ENCODE results near the gene FNDC3B. TPM values are rescaled to one million over a fixed set of nuclear protein-coding genes. Genes with fewer than 3 reads are reported as not detected.

The FNDC3B gene
- total and polyA plus RNA-seq, 9 of the 15 experiments (the other 6 are each of a cell fraction or from before 2014, with no cell fraction given) = 7.0 to 35.8 (median 16.2) TPM

DNA sequence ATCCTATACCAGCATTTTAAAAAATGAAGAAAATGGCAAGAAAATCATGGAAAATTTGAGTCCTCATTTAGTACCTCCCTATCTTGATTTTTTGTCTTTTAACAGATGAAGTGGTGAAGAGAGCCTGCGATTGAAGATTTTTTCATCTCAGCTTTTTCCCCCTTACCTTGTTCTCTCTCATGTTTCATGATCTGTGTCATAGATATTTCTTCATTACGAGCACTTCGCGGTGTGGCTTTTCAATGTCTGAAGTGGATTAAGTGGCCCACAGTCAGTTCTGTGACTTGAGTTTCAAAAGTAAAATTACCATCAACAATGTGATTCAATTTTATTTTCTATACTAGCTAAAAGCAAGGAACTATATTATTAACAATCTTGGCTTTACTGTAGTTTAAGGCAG lies 147.2 kb downstream of the FNDC3B start (continued):
- TF ChIP-seq NONO (IDR thresholded peaks at IDR 0.05; ENCODE audit: low read depth in 2 of 2, low read length in 1 of 2) (no peak), ELF4 (CRISPR knock-in tag; IDR thresholded peaks at IDR 0.05) (no peak), PHB2 (IDR thresholded peaks at IDR 0.05; ENCODE audit: low read depth) (no peak), U2AF2 (optimal IDR thresholded peaks at IDR 0.05; ENCODE audit: low read depth, low read length) (no peak), TRIM24 (IDR thresholded peaks at IDR 0.05) (no peak), ZNF584 (CRISPR knock-in tag; IDR thresholded peaks at IDR 0.05; ENCODE audit: low read depth) (no peak), ZNF121 (CRISPR knock-in tag; conservative IDR thresholded peaks at IDR 0.05) (no peak), ZNF57 (CRISPR knock-in tag; IDR thresholded peaks at IDR 0.05) (no peak)

DNA sequence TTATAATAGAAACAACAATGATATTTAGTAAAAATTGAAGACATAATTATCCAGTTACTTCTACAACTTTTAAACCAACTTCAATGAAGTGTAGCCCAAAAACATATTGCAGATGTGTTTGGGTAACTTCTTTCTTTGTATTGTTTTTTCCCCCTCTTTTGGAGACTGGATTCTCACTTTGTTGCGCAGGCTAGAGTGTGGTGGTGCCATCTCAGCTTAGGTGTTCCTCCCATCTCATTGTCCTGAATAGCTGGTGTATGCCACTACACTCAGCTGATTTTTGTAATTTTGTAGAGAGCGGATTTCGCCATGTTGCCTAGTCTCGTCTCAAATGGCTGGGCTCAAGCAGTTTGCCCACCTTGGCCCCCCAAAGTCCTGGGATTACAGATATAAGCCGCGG lies 148.1 kb downstream of the FNDC3B start:
- TF ChIP-seq, protein P1, sequence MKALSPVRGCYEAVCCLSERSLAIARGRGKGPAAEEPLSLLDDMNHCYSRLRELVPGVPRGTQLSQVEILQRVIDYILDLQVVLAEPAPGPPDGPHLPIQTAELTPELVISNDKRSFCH (CRISPR knock-in tag; IDR thresholded peaks at IDR 0.05) = no peak
- TF ChIP-seq, protein P1 (tag; IDR thresholded peaks at IDR 0.05) = no peak
- TF ChIP-seq, protein P2, sequence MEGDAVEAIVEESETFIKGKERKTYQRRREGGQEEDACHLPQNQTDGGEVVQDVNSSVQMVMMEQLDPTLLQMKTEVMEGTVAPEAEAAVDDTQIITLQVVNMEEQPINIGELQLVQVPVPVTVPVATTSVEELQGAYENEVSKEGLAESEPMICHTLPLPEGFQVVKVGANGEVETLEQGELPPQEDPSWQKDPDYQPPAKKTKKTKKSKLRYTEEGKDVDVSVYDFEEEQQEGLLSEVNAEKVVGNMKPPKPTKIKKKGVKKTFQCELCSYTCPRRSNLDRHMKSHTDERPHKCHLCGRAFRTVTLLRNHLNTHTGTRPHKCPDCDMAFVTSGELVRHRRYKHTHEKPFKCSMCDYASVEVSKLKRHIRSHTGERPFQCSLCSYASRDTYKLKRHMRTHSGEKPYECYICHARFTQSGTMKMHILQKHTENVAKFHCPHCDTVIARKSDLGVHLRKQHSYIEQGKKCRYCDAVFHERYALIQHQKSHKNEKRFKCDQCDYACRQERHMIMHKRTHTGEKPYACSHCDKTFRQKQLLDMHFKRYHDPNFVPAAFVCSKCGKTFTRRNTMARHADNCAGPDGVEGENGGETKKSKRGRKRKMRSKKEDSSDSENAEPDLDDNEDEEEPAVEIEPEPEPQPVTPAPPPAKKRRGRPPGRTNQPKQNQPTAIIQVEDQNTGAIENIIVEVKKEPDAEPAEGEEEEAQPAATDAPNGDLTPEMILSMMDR (IDR thresholded peaks at IDR 0.05 in 2 of 3, conservative IDR thresholded peaks at IDR 0.05 in 1 of 3; ENCODE audit: insufficient read depth in 2 of 3, low read depth in 1 of 3, low read length in 3 of 3) = no peak
- TF ChIP-seq, protein P3, sequence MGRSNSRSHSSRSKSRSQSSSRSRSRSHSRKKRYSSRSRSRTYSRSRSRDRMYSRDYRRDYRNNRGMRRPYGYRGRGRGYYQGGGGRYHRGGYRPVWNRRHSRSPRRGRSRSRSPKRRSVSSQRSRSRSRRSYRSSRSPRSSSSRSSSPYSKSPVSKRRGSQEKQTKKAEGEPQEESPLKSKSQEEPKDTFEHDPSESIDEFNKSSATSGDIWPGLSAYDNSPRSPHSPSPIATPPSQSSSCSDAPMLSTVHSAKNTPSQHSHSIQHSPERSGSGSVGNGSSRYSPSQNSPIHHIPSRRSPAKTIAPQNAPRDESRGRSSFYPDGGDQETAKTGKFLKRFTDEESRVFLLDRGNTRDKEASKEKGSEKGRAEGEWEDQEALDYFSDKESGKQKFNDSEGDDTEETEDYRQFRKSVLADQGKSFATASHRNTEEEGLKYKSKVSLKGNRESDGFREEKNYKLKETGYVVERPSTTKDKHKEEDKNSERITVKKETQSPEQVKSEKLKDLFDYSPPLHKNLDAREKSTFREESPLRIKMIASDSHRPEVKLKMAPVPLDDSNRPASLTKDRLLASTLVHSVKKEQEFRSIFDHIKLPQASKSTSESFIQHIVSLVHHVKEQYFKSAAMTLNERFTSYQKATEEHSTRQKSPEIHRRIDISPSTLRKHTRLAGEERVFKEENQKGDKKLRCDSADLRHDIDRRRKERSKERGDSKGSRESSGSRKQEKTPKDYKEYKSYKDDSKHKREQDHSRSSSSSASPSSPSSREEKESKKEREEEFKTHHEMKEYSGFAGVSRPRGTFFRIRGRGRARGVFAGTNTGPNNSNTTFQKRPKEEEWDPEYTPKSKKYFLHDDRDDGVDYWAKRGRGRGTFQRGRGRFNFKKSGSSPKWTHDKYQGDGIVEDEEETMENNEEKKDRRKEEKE (IDR thresholded peaks at IDR 0.05; ENCODE audit: borderline replicate concordance in 1 of 2, control insufficient read depth in 1 of 2, low read depth in 2 of 2, low read length in 1 of 2) = no peak
- no peak for TF ChIP-seq SIRT6 (IDR thresholded peaks at IDR 0.05; ENCODE audit: low read depth, low read length)
- no peak for TF ChIP-seq ZNF274 (IDR thresholded peaks at IDR 0.05; ENCODE audit: borderline replicate concordance, low read depth, low read length)
- TF ChIP-seq, protein P4, sequence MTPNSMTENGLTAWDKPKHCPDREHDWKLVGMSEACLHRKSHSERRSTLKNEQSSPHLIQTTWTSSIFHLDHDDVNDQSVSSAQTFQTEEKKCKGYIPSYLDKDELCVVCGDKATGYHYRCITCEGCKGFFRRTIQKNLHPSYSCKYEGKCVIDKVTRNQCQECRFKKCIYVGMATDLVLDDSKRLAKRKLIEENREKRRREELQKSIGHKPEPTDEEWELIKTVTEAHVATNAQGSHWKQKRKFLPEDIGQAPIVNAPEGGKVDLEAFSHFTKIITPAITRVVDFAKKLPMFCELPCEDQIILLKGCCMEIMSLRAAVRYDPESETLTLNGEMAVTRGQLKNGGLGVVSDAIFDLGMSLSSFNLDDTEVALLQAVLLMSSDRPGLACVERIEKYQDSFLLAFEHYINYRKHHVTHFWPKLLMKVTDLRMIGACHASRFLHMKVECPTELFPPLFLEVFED (CRISPR knock-in tag; conservative IDR thresholded peaks at IDR 0.05) = no peak
- no peak overlapping the region for H3K4me3 ChIP-seq
- H4K20me1 ChIP-seq (replicated peaks; ENCODE audit: control insufficient read depth, insufficient read depth, low read length) = no peaks in the 10 kb centered on the region
- no TSS peak for BruUV-seq (replicated peaks)
- intact Hi-C loops (cut with micrococcal nuclease) = no loop called here
- in situ Hi-C loops (cut with MboI) = no loop called here
- H3K27me3 ChIP-seq (ENCODE audit: control insufficient read depth in 2 of 2, insufficient read depth in 2 of 2, low read length in 2 of 2) = no peaks in the 10 kb centered on the region
- H2AFZ ChIP-seq (ENCODE audit: low read depth, low read length) = no peak overlapping the region
- WGBS (ENCODE audit: insufficient coverage, low coverage, missing lambda C conversion rate) = 100% methylated on average over 5 of the region's 6 CpGs
- H3K4me2 ChIP-seq (ENCODE audit: insufficient read depth, low read length) = no peak overlapping the region
- no peak for ATAC-seq
- ChIA-PET POLR2A (interaction anchor here (0.8 kb wide), 1 partner anchor 145 kb away, joined by 3 read pairs; no protein-coding TSS in a partner anchor), CTCF (ENCODE audit: low intra/inter-chr PET ratio) (no interaction called here)
- H3K36me3 ChIP-seq (ENCODE audit: control insufficient read depth, insufficient read depth, low read length) = no peaks in the 10 kb centered on the region
- no peaks in the 10 kb centered on the region for H3K9me1 ChIP-seq (ENCODE audit: control insufficient read depth, insufficient read depth, low read length)
- no peak for DNase-seq (ENCODE audit: extremely low read depth in 1 of 4, low spot score in 3 of 4)
- H3K9me3 ChIP-seq (replicated peaks; ENCODE audit: control insufficient read depth, insufficient read depth, low read depth, low read length) = no peaks in the 10 kb centered on the region
- H3K27ac ChIP-seq (ENCODE audit: extremely low read depth, low read depth, low read length) = no peak overlapping the region
- peaks cover 12% of the 10 kb centered on the region; the same call in 2 of the 3 replicates for H3K79me2 ChIP-seq (ENCODE audit: control insufficient read depth, insufficient read depth, low read length)
- H3K9ac ChIP-seq (ENCODE audit: insufficient read depth in 1 of 2, low read depth in 2 of 2, low read length in 2 of 2) = no peak overlapping the region
- no peak for FAIRE-seq
- no peaks in the 10 kb centered on the region for H3K4me1 ChIP-seq (replicated peaks in 1 of 2; ENCODE audit: control insufficient read depth in 2 of 2, insufficient read depth in 2 of 2, low read length in 2 of 2)
